ENCODE results near the gene RELN. TPM values are rescaled to one million over a fixed set of nuclear protein-coding genes. Genes with fewer than 3 reads are reported as not detected.
"Not testable (repeated sequence)": the region's sequence is repeated elsewhere in the genome, so short reads cannot be mapped to it uniquely, and the experiment has no call there.

RELN gene
- 8.3 and 12.0 TPM in 2 replicates for polyA plus RNA-seq (2014; cell fraction: cytosol; rRNA removed)
- polyA plus RNA-seq (2014; cell fraction: nucleus; rRNA removed): 9.1 and 10.4 TPM in 2 replicates

- peak; percentile 66 for DNase-seq (ENCODE audit: low spot score)
Observed at GRCh38 chr7:103989200-103989784, at the start of gene RELN. Gene RELN (minus strand): TSS chr7:103989658. CDS start chr7:103989356, 302 bp downstream.

GRCh38 chr7:104038136-104038535, 48.7 kb upstream of the RELN start:
- no peak for DNase-seq (ENCODE audit: low spot score)

- not testable (repeated sequence) for DNase-seq (ENCODE audit: low spot score)
Observed at GRCh38 chr7:104036889-104037288, 47.4 kb upstream of the RELN start.

DNA sequence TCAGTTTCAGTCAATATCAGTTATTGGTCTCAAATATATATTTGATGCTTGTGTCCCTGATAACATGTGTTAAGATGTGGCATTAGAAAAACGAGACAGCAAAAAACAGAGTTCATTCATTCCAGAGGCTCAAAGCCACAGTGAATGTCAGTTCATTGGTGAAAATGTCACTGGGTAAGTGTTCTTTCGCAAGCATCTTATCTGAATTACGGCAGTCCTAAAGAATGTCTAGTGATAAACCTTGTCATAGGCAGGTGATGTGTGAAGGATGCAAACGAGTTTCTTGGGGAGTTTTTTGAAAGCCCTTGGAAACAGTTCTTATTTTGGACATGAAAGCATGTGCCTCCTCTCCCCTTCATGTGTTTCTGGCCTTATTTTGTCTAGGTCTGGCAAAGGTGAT, 45.9 kb upstream of the RELN start:
- no peak for DNase-seq (ENCODE audit: low spot score)

DNA sequence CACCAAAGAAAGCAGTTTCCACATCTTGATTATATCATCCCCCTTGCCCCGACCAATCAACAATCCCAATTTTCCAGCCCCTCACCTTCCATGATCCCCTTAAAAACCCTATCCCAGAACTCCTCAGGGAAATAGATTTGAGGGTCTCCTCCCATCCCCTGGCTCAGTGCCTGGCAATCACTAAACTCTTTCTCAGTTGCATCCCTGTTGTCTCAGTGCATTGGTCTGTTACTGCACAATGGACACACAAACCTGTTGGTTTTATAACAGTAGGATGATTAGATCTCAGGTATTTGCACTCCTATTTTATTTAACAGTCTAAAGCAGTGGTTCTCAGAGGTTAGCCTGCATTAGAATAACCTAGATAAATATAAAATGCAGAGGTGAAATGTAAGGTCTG, 45.2 kb upstream of the RELN start:
- DNase-seq (ENCODE audit: low spot score): no peak

GRCh38 chr7:104033837-104034236, 44.4 kb upstream of the RELN start:
- DNase-seq (ENCODE audit: low spot score): no peak

DNA sequence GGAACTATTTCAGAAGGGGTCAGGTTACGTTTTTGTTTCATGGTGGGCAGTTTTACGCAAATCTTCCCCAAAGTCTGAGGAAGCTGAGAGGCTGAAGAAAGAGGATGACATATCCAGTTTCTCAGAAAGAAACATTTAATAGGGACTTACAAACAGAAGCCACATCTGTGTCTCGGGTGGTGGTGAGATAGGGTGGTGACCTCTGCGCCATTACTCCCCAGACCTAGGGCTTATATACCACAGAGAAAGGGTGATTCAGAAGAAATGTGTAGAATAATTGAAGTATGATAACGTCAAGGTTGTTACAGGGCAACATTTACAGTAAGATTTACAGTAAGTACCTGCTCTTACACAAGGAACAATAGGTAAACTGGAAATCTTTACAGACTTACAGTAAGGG, 43.0 kb upstream of the RELN start:
- DNase-seq (ENCODE audit: low spot score): no peak

GRCh38 chr7:104029765-104030164, 40.3 kb upstream of the RELN start:
- no peak for DNase-seq (ENCODE audit: low spot score)

DNA sequence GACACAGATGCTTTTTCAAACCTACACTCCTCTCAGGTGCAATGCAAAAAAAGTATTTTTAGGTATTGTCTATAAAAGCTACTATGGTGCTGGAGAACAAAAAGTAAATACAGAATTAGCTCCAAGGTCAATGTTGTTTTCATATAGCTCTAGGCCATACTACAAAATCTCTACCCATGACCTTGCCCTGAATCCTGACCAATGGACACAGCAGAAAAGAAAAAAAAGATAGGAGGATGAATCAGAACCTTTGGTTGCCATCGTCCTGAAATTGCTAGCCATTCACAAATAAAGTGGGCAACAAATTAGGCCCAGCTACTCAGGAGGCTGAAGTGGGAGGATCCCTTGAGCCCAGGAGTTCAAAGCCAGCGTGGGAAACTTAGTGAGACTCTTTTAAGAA, 35.2 kb upstream of the RELN start:
- DNase-seq (ENCODE audit: low spot score): no peak

GRCh38 chr7:104023100-104023499, 33.6 kb upstream of the RELN start:
- no peak for DNase-seq (ENCODE audit: low spot score)

DNA sequence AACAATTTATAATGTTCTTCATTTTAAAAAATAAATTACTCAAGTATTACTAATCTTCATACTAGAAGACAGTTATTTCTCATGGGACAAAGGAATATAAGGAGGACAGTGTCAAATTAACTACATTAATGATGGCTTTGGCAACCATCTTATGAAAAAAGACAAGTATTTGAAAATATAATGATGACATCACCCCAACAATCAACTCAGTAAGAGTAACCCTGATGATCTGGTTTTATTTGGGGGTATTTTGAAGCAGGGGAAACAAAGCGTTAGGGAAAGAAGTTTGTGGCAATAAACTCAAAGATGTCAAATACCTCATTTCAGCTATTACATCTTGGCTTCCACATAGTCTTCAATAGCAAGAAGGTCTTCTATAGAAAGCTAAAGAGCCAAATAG, 29.0 kb upstream of the RELN start:
- no peak for DNase-seq (ENCODE audit: low spot score)

DNA sequence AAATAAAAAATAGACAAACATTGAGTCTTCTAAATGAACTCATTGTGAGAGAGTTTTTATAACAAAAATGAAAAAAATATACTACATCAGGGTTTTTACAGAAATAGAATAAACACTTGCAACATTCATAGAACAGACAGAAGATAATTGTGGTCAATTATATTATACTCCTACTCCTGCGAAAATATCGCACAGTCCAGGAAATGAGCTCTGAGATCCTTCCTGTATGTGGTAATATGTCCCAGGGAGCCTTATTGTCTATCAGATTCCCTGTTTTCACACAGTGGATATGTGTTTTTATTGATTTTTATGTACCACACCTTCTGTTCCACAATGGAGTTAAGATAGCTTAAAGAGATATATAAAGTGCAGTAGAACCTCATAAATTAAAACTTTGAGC, 27.5 kb upstream of the RELN start:
- DNase-seq (ENCODE audit: low spot score): no peak

DNA sequence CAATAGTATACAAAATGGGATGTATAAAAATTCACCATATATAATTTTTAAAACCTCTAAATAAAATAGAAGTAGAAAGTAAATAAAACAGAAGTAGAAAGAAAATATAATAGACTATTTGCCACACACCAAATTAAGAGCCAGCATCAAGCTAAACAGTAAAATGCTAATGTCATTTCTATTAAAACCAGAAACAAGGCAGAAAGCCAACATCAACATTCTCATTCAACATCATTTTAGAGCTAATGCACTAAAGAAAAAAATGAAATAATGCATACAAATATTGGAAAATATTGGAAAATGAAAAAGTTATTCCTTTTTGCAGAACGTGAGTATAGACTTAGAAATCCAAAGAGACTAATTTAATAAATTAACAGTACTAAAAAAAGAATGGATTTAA, 23.4 kb upstream of the RELN start:
- no peak for DNase-seq (ENCODE audit: low spot score)

- DNase-seq (ENCODE audit: low spot score): no peak
Observed at GRCh38 chr7:104011829-104012228, 22.4 kb upstream of the RELN start.

DNA sequence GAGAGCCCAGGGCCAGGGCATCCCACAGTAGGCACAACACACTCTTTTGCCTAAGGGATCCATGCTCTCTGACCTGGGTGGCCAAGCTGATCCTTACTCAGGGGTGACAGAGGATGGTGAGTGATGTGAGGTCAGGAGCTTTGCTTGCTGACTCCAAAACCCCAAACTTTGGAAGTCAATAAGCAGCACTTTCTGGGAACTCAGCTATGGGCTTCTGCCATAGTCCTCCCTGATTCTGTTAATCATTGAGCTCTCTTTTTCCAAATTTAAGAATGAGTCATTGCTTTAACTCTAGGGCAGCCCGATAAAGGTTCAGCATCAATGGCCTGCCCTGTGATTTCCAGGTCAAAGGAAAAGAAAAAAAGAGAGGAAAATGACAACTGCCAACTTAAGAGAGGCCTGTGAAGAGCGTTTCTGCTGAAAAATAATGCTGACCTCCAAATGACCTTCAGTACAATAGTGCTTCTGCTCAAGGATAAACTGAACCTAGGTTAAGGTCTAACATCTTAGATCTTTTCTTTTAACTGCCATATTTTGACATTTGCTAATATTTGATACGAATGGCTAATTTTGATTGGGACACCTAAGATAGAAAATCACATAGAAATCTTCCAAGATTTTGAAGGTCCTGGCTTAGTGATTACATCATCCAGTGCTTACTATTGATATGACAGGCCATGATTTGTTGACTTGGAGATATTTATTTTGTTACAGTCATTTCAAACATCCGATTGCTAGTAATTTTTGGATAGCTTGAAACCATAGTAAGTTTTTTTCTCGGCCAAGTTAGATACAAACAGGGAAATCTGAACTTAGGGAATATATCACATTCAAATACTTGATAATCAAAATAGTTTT, 20.8 kb upstream of the RELN start:
- DNase-seq (ENCODE audit: low spot score): no peak

DNA sequence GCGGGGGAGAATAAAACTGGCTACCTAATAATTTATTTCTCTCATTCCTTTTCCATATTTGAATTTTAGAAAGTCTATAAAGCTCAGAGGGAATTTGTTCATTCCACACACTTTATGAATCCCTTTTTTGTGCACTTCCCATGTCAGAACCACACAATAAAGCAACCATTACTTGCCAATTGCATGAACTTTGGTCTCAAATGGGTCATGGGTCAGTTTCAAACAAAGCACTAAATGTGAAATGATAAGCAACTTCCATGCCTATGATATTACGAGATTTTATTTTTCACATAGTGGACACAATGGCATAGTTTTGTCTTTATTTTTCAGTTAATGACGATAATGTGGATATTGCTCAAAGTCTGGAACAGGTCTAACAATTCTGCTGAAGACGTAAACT, 18.6 kb upstream of the RELN start:
- no peak for DNase-seq (ENCODE audit: low spot score)

GRCh38 chr7:104007614-104008013, 18.2 kb upstream of the RELN start:
- DNase-seq (ENCODE audit: low spot score): no peak

DNA sequence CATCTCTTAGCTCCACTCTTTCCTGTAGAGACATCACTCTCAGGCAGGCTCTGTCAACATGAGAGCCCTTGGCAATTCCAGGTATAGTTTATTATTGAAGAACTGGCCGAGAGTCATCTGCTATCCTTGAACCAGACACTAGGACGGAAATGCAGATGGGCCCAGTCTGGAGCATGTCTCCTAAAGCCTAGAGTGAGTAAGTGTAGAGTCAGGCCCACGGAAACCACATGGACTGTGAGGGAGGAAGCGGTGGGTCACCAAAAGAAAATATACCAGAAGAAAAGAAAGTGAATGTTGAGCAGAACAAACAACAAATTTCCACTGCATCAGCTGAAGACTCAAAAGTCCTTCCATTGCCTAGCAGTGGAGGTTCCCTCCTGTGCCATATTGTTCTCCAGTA, 15.7 kb upstream of the RELN start:
- DNase-seq (ENCODE audit: low spot score): no peak

DNA sequence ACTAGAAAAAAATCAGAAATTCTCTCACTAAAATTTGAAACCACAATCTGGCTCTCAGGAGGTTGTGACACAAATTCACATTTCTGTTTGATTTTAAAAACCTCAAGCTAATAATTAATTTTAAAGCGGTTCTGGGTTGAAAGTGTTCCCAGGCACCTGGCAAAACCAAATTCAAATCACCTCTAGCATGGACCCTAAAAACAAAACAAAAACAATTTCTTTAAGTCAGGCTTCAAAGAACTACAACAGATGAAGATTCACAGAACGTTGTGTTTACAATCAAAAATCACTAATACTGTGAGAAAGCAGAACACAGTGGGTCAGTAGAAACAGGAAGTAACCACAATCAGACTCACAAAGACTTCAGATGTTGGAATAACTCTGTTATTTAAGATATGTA, 7.2 kb upstream of the RELN start:
- DNase-seq (ENCODE audit: low spot score): no peak

DNA sequence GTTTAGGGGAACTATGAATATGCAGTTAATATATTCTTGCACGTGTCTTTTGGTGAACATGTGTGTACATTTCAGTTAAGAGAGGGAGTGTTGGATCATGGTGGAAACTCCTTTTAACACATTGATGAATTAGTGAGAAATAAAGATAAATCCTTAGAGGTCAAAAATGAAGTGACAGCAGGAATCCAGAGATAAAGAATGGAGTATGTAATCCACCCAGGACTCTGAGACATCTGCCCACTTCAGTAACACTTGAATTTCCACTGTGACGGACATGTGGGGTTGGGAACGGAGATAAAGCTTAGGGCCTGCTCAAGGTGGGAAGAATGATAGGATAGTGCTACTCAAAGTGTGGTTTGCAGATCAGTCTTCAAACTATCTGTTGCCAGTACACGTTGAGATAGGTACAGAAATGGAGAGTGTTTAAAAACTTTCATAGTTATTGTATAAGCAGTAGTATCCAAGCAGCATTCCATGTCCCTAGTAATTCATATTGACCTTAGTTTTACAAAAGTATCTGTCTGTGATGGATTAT, 6.6 kb upstream of the RELN start:
- no peak for DNase-seq (ENCODE audit: low spot score)

DNA sequence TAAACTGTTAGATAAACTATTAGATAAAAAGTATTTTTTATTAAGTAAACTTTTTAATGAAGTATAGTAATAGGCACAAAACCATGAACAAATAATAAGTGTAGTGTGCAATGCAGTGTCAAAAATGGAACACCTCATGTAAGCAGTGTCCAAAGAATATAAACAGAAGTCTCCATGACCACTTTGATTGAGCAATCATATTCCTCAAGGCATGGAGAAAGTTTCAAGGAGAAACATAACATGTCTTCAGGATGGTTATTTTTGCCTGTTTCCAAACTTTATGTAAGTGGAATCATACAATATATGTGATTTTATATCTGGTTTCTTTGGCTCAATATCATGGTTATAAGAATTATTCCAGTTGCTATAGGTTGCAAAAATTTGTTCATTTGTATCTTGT, 6.1 kb upstream of the RELN start:
- DNase-seq (ENCODE audit: low spot score): no peak

GRCh38 chr7:103993551-103993950, 4.1 kb upstream of the RELN start:
- no peak for DNase-seq (ENCODE audit: low spot score)

DNA sequence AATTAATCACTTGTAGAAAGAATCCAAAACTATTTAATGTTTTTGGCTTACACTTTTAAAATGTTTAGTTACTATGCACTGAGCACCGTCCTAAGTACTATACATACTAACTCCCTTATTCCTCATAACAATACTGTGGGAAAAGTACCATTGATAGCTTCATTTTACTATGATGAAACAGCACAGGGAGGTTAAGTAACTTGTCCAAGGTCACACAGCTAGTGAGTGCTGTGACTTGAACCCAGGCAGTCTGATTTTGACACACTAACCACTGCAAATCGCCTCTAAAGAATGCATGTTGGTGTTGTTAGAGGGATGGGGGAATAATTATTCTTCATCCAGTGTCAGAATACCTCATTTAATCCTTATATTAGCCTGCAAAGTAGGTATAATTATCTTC, 1.9 kb upstream of the RELN start:
- DNase-seq (ENCODE audit: low spot score): no peak

Measured in SK-N-DZ (cell line).